Skin of body (tissue), 2 donors: ENCODE results near the gene BCAS1. TPM values are rescaled to one million over a fixed set of nuclear protein-coding genes. Genes with fewer than 3 reads are reported as not detected.

Source experiments
- DNase-seq: peaks from one replicate; lab custom pipeline; 2025; lab: John Stamatoyannopoulos, UW
- total RNA-seq: library from RNA; depleted of rRNA; stranded (reverse); fragments of >200 nt; gene quantifications from one replicate; pipeline ENCODE4 v1.2.3, GENCODE V29; 2014

BCAS1 gene
- total RNA-seq, 1 donor from 2014 or later: 3.4 TPM

- DNase-seq: peak; percentile 60
These were observed 106.8 kb downstream of the BCAS1 start for GRCh38 chr20:53963635-53964034.

- DNase-seq: no peak
These were observed 108.0 kb downstream of the BCAS1 start for GRCh38 chr20:53962388-53962787.

- DNase-seq: no peak
These were observed 108.9 kb downstream of the BCAS1 start for GRCh38 chr20:53961527-53961926.

- DNase-seq: peak; percentile 77
These were observed 109.7 kb downstream of the BCAS1 start for GRCh38 chr20:53960579-53961272.

- DNase-seq: peak; percentile 88
These were observed 110.3 kb downstream of the BCAS1 start for GRCh38 chr20:53959911-53960578.

- peak; percentile 43 for DNase-seq
These were observed 112.1 kb downstream of the BCAS1 start for GRCh38 chr20:53958260-53958659.

- peak; percentile 82 for DNase-seq
These were observed 112.8 kb downstream of the BCAS1 start for GRCh38 chr20:53957451-53958172.

- DNase-seq: no peak
These were observed 114.2 kb downstream of the BCAS1 start for GRCh38 chr20:53956013-53956715.

- DNase-seq: no peak
These were observed 115.4 kb downstream of the BCAS1 start for GRCh38 chr20:53954723-53955658.

- DNase-seq: no peak
These were observed 117.8 kb downstream of the BCAS1 start for GRCh38 chr20:53952528-53953096.

GRCh38 chr20:53950578-53950977, 119.8 kb downstream of the BCAS1 start:
- no peak for DNase-seq

GRCh38 chr20:53950031-53950430, 120.4 kb downstream of the BCAS1 start:
- DNase-seq: no peak

- DNase-seq: no peak
These were observed 121.0 kb downstream of the BCAS1 start for GRCh38 chr20:53949319-53949839.

- DNase-seq: no peak
These were observed 121.7 kb downstream of the BCAS1 start for GRCh38 chr20:53948383-53949318.

- no peak for DNase-seq
These were observed 122.7 kb downstream of the BCAS1 start for GRCh38 chr20:53947501-53948195.

- no peak for DNase-seq
These were observed 124.3 kb downstream of the BCAS1 start for GRCh38 chr20:53946106-53946505.

GRCh38 chr20:53945478-53945877, 124.9 kb downstream of the BCAS1 start:
- no peak for DNase-seq

- DNase-seq: no peak
These were observed 125.6 kb downstream of the BCAS1 start for GRCh38 chr20:53944796-53945195.
